COLO668 (cell line): ENCODE data around the gene SOX8.
"Not testable (repeated sequence)": the region's sequence is repeated elsewhere in the genome, so short reads cannot be mapped to it uniquely, and the experiment has no call there.

Source experiments
- DNase-seq: peaks from one replicate; lab custom pipeline; 2025; ENCODE audit not compliant: unreplicated experiment; lab: John Stamatoyannopoulos, UW

SOX8 gene

DNA sequence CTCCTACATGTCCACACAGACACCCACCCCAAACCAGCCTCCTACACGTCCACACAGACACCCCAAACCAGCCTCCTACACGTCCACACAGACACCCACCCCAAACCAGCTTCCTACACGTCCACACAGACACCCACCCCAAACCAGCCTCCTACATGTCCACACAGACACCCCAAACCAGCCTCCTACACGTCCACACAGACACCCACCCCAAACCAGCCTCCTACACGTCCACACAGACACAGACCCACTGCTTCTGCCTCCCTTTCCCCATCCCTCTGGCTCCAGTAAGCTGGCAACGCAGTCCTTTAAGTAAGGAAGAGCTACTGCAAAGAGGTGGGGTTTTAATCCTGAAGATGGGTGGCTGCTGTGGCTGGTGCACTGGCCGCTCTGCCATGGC, 27.8 kb upstream of the SOX8 start:
- DNase-seq = not testable (repeated sequence)

DNA sequence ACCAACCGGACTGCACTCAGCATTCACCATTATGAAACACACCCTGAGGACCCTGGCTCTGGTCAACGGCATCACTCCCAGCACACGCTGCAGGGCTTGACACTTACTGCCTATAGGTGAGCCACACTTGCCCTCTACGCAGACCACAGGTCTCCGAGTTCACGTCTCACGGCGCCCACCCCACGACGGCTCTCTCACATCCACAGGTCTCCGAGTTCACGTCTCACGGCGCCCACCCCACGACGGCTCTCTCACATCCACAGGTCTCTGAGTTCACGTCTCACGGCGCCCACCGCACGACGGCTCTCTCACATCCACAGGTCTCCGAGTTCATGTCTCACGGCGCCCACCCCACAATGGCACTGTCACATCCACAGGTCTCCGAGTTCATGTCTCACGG, 25.8 kb upstream of the SOX8 start:
- not testable (repeated sequence) for DNase-seq

DNA sequence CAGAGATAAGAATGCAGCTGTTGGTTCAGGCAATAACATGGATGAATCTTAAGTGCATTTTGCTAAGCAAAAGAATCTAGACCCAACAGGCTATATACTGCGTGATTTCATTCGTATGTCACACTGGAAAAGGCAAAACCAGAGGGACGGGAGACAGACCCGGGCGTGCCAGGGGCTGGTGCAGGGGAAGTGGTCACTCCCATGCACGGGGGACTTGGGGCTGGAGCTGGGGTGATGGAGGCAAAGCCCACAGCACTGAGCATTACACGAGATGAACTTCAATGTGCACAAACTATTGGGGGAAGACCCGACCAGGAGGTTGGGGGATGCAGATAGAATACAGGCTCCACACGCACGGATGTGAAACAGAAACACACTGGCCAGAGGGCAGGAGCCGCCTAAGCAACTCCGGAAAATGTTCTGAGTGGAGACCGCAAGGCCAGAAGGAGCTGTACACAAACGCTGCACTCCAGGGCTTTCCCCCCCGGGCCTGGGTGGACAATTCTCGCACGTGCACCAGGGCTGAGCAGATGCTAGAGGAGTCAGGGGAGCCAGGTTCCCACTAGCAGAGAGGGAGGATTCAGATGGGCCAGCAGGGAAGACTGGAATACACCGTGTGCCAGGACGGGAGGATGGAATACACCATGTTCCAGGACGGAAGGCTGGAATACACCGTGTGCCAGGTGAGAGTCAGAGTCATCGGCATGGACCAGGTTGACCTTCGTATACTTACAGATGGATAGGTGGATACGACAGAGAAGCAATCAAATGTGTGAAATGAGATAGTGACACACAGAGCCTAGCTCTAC, 22.1 kb upstream of the SOX8 start:
- no peak for DNase-seq

DNA sequence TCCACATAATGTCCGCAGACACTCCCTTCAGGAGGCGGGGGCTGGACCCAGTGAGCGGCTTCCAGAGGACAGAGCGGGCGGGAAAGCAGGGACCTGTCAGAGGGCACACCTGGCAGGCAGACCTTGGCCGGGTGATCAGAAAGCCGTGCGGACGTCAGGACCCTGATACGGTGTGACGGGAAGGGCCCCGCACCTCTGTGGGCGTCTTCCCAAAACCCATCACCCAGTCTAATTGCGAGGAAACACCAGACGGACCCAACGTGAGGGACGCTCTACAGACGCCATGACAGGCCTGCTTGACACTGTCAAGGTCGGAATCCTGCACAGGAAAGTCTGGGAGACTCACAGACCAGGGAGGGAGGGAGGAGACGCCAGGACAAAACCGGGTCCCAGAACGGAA, 19.2 kb upstream of the SOX8 start:
- DNase-seq = no peak

DNA sequence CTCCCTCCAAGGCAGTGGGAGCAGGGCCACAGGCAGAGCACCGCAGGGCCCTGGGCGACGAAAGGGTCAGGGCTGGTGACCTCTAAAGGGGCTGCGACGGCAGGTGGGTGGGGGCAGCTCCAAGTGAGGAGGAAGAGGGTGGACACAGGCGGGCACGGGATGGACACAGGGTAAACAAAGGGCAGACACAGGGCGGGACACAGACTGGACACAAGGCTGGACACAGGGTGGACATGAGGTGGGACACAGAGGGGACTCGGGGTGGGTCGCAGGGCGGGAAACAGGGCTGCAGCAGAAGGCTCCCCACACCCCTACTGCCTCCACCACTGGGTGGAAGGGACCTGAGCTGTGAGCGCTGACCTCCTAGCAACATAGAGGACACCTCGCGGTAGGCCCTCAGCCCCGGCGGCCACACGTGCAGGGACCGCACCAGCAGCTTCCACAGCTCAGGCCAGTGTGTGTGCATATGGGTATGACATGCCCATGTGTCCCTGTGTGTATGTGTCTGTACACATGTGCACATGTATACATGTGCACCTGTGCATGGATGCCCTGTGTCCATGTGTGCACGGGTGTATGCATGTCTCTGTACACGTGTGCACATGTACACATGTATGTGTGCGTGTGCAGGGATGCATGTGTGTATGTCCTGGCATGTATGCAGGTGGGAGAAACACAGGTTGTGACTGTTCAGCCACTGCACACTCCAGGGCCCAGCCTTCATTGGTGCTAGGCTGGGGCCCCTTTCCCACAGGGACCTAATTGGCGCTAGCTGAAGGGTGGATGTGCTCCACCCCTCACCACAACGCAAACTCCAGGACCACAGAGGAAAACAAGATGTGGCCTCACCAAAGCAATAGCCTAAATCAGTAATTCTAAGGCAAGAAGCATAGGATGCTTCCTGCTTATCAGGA, 18.4 kb upstream of the SOX8 start:
- DNase-seq = no peak

DNA sequence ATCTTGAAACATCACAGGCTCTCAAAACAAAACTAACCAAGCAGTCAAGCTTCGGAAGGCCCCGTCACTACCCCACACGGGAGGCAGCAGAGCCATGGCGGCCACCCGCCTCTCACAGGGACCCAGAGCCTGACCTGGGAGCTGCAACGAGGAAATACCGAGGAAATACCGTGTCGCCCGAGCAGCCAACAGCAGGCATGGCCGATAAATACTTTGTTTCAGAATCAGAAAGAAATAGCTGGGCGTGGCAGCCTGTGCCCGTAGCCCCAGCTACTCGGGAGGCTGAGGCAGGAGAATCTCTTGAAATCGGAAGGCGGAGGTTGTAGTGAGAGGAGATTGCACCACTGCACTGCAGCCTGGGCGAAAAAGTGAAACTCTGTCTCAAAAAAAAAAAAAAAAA, 17.7 kb upstream of the SOX8 start:
- no peak for DNase-seq

DNA sequence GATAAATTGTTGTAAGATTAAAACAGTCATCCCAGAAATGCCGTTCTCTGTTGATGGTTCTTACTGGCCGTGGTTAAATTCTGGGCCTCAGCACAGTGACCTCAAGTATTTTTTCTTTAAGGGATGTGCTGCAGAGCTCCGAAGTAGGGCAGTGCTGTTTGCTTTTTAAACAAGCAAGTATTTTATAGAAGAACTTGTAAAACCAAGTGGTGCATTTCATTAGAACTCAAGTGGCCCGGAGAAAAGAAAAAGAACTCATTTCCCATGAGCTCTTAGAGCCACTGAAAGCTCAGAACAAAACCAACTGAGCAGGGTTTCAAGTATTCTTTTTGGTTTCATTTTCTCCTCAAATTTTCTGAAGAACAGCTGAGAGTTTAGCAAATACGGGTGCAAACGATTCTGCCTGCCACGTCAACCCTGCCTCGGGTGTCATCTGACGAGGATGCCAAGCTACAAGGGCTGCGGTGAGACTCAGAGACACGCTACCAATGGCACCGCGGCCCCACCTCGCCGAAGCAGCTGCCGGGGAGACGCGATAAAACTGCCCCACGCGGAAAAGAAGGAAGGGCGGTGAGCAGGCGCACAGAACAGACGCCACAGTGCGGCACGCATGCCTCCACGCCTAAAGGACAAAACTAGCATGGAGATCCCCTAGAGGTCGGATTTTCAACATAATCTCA, 17.1 kb upstream of the SOX8 start:
- DNase-seq = no peak

DNA sequence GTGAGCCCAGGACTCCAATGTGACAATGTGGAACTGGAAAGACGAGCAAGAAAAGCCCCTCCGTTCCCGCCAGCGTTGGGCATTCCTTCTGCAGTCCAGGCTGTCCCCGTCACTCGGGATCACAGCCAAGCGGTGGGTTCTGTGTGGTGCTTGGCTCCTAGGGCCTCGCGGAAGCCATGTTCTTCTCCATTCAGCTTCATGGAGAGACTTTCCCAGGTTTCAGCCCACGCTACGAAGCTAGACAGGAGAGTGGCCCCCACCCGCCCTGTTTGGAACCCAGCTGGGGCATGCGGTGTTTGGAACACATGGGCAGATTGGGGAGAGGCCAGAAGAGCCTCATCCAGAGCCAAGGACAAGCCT, 16.6 kb upstream of the SOX8 start:
- no peak for DNase-seq

DNA sequence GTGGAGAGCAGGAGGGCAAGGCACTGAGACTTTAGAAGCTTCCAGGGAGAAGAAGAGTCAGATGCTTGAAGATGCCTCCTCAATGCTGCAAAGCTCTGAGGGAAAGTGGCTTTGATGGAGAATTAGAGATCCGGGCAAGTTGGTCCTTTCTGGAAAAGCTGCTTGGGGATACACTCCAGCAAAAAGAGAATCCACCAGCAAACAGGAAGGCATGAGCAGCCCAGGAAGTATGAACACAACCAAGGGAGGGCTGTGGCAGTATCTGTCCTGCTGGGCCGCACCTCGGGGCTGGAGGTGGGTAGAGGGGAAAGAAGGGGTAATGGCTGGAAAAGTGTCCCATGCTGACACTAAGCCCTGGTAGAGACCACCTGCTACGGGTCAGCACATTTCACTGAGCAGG, 16.1 kb upstream of the SOX8 start:
- no peak for DNase-seq

DNA sequence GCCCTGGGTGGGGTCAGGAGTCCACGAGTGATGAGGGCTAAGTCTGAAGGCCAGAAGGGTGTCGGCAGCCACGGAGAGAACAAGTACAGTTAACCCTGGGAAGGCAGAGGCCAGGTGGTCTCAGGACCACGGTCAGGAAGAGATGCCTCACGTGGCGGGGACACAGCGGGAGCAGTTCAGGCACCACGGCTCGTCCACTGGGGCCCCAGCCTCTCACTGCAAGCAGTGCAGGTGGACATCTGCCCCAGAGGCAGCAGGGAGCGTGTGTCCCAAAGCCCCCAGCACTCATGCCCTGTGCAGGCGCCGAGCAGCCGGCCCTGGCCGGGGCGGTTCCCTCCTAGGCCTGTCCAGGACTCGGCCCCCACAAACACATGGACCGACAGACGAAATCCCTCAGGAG, 15.5 kb upstream of the SOX8 start:
- DNase-seq = no peak

DNA sequence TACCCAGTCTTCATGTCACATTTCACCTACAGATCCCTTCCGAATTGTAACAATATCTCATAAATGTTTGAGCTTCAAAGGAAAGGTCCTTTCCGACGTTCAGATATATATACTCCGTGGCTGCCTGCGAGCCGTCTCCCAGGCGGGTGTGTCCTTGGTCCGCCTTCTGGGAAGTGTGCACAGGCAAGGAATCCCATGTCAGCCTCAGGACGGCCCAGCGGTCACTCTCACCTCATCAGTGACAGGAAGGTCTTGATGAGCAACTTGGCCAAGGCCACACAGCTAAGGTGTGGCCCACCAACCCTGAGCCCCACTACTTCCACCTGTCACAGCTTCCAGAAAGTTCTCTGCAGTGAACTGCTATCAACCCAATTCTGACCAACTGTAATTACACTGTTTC, 15.1 kb upstream of the SOX8 start:
- no peak for DNase-seq

DNA sequence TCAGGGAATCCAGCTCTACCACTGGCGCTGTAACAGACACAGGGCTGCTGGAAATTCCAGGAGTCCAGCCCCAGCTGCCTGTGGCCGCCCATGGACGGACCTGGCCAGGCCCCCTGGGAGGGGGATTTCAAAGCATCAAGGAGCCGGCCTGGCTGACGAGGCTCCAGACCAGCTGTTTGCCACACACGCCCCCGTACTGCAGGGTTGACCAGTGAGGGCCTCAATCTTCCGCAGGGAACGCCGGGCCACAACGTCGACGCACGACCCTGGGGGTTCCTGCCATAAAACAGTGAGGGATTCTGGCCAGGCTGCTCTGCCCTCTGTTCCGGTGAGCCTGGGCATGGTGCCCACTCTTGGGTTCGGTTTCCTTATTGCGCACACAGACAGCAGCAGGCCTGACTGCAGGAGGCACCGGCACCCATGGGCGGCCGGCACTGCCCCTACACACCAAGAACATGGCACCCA, 14.5 kb upstream of the SOX8 start:
- DNase-seq = no peak

DNA sequence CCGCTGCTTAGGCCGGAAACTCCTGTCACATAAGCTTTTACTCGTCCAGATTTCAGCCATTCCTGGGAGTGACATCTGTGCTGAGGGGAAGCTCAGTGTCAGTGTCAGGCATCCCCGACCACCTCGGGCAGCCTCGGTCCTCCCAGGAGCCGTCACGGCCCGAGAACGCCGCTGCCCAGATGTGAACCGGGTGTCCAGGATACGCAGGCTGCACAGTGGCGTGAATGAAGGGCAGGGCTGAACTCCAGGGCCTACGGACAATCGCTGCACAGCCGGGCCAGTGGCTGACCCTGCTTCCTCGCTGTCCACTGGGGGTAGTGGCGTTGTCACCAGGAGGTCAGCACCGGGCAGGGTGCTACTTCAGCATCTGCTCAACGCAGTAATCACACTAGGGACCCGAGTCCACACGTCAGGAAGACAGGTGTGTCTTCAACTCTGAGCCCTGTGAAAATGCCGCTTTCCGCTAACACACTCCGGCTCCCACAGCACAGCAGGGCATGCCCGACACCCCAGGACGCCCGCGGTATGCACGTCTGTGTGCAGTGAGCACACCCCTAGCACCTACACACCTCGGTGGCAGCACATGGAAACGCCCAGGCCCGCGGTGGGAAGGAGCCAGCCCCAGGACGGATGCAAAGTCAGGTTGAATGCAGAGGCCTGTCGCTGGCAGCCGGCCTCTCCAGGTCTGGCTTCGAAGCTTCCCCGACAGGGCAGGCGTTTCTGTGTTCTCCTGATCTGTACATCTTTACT, 13.8 kb upstream of the SOX8 start:
- no peak for DNase-seq

DNA sequence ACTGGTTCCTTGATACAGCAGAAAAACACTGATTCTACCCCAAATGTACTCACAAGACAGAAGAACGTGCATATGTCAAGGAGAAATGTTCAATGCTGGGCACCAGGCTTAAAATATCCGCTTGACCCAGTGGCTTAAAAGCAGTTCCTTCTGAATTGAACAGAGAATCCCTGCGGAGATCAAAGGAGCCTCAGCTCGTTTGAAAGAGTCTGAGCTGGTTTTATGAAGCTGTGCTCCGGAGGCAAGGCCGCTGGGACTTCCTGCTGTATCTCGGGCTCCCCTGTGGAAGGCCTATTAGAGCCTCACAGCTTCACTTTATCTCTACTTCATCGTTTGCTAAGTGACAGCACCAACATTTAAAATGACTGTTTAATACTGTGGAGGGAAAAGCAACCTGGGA, 12.9 kb upstream of the SOX8 start:
- DNase-seq = no peak

DNA sequence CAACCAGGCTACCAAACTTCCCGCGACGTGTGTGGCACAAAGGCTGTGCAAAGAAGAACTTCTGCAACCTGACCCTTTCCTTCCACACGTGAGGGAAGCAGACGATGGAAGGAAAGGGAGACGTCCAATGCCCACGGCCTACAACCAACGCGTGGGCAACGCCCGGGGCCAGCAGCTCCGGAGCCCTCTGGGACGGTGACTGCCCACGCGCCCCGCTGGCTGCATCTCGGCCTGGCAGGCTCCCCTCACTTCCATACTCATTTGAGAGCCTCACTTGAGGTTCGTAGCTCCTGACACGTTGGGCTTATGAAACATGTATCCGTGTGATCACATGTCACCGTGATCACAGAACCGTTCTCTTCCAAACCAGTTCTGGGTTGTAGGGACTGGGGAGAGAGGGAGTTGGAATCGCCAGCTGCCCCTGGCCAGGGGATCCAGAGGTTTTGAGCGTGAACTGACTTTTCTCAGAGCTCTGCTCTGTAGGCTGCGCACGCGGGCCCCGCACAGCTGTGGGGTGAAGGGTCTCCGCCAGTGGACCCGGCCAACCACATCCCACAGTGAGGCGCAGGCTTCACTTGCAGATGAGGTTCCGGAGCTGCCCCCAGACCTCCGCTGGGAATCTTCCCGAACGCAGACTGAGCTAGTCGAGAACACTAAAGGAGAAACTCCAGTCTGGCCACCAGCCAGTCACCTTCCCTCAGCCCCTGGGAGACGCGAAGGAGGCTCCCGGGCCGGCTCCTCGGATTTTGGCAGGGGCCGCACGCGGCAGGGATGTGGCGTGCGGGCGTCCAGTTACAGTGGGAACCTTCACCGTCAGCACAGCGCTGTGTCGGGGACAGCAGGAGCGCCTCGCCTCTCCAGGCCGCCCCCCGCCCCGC, 11.8 kb upstream of the SOX8 start:
- DNase-seq = peak; percentile 48

DNA sequence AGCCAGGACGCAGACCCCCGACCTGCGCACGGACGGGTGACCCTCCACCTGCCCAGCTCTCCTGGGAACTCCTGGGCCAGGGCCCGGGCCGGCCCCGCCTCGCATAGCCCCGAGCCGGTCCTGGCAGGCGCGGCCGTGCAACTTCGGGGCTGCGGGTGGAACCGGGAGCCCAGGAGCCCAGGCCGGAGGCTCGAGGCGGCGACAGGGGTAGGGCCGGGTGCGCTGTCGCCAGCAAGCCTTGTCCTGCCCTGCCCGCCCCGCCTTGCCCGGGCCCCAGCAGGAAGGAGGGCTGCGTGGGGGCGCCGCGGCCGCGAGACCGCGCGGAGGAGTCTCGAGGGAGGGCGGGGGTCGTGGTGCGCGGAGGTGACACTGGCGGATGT, 11.2 kb upstream of the SOX8 start:
- peak; percentile 58 for DNase-seq

DNA sequence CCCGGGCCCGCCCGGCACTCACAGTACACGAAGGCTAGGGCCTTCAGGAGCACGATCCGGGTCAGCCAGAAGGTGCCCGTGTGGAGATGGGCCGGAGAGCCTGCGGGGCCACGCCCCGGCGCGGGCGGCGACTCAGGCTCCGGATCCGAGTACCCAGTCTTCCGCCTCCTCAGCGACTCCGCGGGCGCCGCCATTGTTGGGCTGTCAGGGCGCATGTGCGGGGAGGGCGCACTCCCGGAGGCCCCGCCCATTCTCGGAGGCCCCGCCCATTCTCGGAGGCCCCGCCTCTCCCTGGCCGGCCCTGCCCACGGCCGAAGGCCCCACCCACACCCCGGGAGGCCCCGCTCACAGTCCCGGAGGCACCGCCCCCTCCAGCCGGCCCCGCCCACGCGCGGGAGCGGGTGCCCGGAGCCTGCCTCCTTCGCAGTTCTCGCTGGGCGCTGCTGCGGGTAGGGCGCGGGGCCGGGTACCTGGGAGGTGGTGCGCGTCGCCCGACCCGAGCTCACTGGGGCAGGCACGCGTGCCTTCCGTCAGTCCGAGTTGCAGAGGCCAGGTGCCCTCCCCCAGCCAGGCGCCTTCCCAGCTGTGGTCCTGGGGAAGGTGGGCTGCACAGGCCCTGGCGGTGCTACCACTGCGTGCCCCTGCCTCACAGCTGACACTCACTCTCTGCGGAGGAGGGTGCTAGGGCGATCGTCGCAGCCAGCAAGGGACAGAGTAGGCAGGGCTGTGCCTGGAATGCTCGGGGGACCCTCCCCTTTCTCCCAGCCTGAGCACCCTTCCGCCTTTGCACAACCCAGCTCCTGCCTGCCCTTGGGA, 10.6 kb upstream of the SOX8 start, which contains the start of gene LMF1:
Gene LMF1 (minus strand): TSS at position 219 of the 816 bp plus-strand sequence. CDS start 4 bp downstream, at position 215.
- peak; percentile 91 for DNase-seq

DNA sequence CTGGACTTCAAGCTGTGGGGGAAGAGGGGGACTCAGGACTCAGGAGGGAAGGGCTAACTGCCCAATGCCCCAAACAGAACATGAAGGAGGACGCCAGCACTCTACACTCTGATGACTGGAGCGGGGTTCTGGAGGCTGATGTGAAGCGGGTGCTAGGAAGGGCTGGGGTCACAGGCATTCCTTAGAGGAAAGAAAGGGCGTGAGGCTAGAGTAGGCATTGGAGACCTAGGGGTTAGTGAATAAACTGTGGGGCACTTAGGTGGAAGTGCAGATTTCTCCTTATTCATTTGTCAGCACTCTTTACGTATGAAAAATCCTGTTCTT, 10.0 kb upstream of the SOX8 start:
- DNase-seq = no peak

DNA sequence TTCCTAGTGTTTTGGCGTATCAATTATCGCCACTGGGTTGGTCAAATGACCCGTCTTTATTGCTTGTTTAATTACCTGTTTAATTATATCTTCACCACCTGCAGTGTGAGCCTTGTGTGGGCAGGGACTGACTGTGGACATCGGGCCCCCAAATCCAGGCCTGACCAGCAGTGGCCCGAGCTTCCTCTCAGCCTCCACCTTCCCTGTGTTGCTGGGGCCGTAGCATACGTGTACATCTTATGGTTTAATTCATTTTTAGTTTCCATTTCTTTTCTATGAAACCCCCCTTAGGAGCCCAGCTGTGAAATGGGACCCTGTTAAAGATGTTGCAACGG, 9.6 kb upstream of the SOX8 start:
- DNase-seq = no peak
